Activated CD8-positive, alpha-beta T cell treated with anti-CD3 and anti-CD28 coated beads, Interleukin-2, amount 10 ng/mL, durations not matched to agents 7 days and 5 days (primary cell): ENCODE measurements around the gene GDI2. TPM values are rescaled to one million over a fixed set of nuclear protein-coding genes. Genes with fewer than 3 reads are reported as not detected.
"Not testable (repeated sequence)": the region's sequence is repeated elsewhere in the genome, so short reads cannot be mapped to it uniquely, and the experiment has no call there.

Experiments
- ATAC-seq: fragments of 150-1000 bp; cut with Tn5 transposase; one replicate; pipeline ENCODE4 v1.10.0; 2021; ENCODE audit warnings: moderate library complexity
- CTCF ChIA-PET: fragments of 350-600 bp; sonication (Branson Sonifier 250); formaldehyde crosslinking; loops from one replicate; lab custom pipeline; 2021; ENCODE audit warnings: antibody characterized with exemption; lab: Charles Lee
- POLR2A ChIA-PET: fragments of 350-600 bp; sonication (Branson Sonifier 250); formaldehyde crosslinking; loops from one replicate; lab custom pipeline; 2021; ENCODE audit warnings: antibody characterized with exemption; lab: Charles Lee
- DNase-seq: peaks from one replicate; pipeline ENCODE4 v3.0.0-alpha.2; 2020
- H3K27ac Mint-ChIP-seq: one replicate; pipeline ENCODE4 v1.8.0; 2021; ENCODE audit warnings: mild to moderate bottlenecking, mixed read lengths
- H3K27me3 Mint-ChIP-seq: one replicate; pipeline ENCODE4 v1.8.0; 2021; ENCODE audit warnings: low read depth, mixed read lengths
- H3K36me3 Mint-ChIP-seq: one replicate; pipeline ENCODE4 v1.8.0; 2021; ENCODE audit warnings: low read depth, mixed read lengths
- H3K4me1 Mint-ChIP-seq: one replicate; pipeline ENCODE4 v1.8.0; 2021; ENCODE audit warnings: low read depth, mixed read lengths
- H3K4me3 Mint-ChIP-seq: one replicate; pipeline ENCODE4 v1.8.0; 2021; ENCODE audit warnings: mild to moderate bottlenecking, mixed read lengths
- H3K9me3 Mint-ChIP-seq: one replicate; pipeline ENCODE4 v1.8.0; 2022; ENCODE audit warnings: mixed read lengths; ENCODE audit not compliant: insufficient read depth
- total RNA-seq, 2 experiments: library from RNA; stranded (reverse); gene quantifications; one replicate each; pipeline ENCODE4 v1.2.3, GENCODE V29; 2021

GDI2 gene
- total RNA-seq, 2 experiments from 2014 or later = 237 to 243 TPM

GRCh38 chr10:5840314-5841307, 27.4 kb upstream of the GDI2 start:
- DNase-seq = no peak
- CTCF ChIA-PET = no interaction called here
- Mint-ChIP-seq H3K9me3 (no peaks in the 10 kb centered on the region), H3K4me1 (no peaks in the 10 kb centered on the region), H3K4me3 (no peak overlapping the region), H3K36me3 (no peaks in the 10 kb centered on the region), H3K27me3 (peaks cover 5% of the 10 kb centered on the region), H3K27ac (no peak overlapping the region)
- no peak for ATAC-seq
- POLR2A ChIA-PET = no interaction called here

- H3K4me1 Mint-ChIP-seq, H3K9me3 Mint-ChIP-seq, POLR2A ChIA-PET, H3K4me3 Mint-ChIP-seq, CTCF ChIA-PET, H3K27ac Mint-ChIP-seq, DNase-seq, ATAC-seq, H3K27me3 Mint-ChIP-seq, H3K36me3 Mint-ChIP-seq: not testable (repeated sequence)
These were observed 22.9 kb upstream of the GDI2 start for GRCh38 chr10:5836181-5836580.

- POLR2A ChIA-PET = no interaction called here
- CTCF ChIA-PET = no interaction called here
These were observed 22.3 kb upstream of the GDI2 start for GRCh38 chr10:5835446-5836095.

GRCh38 chr10:5833814-5834213, 20.6 kb upstream of the GDI2 start:
- Mint-ChIP-seq H3K4me1 (no peaks in the 10 kb centered on the region), H3K4me3 (no peak overlapping the region), H3K9me3 (no peaks in the 10 kb centered on the region), H3K27ac (no peak overlapping the region), H3K36me3 (no peaks in the 10 kb centered on the region), H3K27me3 (no peaks in the 10 kb centered on the region)
- DNase-seq = no peak
- CTCF ChIA-PET = no interaction called here
- POLR2A ChIA-PET = no interaction called here
- no peak for ATAC-seq

More at GRCh38 chr10:5835446-5836095, 22.3 kb upstream of the GDI2 start:
- Mint-ChIP-seq H3K27me3 (peaks cover 2% of the 10 kb centered on the region), H3K4me1 (no peaks in the 10 kb centered on the region), H3K27ac (no peak overlapping the region), H3K9me3 (no peaks in the 10 kb centered on the region), H3K36me3 (no peaks in the 10 kb centered on the region), H3K4me3 (no peak overlapping the region)
- no peak for ATAC-seq
- DNase-seq = no peak

- H3K27me3 Mint-ChIP-seq = no peaks in the 10 kb centered on the region
- H3K9me3 Mint-ChIP-seq = no peaks in the 10 kb centered on the region
- CTCF ChIA-PET = no interaction called here
- H3K36me3 Mint-ChIP-seq = no peaks in the 10 kb centered on the region
- DNase-seq (no peak), ATAC-seq (no peak)
- H3K4me3 Mint-ChIP-seq = no peak overlapping the region
- POLR2A ChIA-PET = no interaction called here
- no peaks in the 10 kb centered on the region for H3K4me1 Mint-ChIP-seq
- no peak overlapping the region for H3K27ac Mint-ChIP-seq
These were observed 19.7 kb upstream of the GDI2 start for GRCh38 chr10:5832946-5833345.

GRCh38 chr10:5831446-5831782, 18.2 kb upstream of the GDI2 start:
- H3K4me3 Mint-ChIP-seq = no peak overlapping the region
- H3K9me3 Mint-ChIP-seq = no peaks in the 10 kb centered on the region
- ChIA-PET POLR2A (interaction anchor here (1.2 kb wide), 1 partner anchor 13 kb away, joined by 4 read pairs; no protein-coding TSS in a partner anchor), CTCF (no interaction called here)
- no peaks in the 10 kb centered on the region for H3K27me3 Mint-ChIP-seq
- H3K27ac Mint-ChIP-seq = no peak overlapping the region
- no peaks in the 10 kb centered on the region for H3K36me3 Mint-ChIP-seq
- DNase-seq (no peak), ATAC-seq (no peak)
- H3K4me1 Mint-ChIP-seq = no peaks in the 10 kb centered on the region

DNA sequence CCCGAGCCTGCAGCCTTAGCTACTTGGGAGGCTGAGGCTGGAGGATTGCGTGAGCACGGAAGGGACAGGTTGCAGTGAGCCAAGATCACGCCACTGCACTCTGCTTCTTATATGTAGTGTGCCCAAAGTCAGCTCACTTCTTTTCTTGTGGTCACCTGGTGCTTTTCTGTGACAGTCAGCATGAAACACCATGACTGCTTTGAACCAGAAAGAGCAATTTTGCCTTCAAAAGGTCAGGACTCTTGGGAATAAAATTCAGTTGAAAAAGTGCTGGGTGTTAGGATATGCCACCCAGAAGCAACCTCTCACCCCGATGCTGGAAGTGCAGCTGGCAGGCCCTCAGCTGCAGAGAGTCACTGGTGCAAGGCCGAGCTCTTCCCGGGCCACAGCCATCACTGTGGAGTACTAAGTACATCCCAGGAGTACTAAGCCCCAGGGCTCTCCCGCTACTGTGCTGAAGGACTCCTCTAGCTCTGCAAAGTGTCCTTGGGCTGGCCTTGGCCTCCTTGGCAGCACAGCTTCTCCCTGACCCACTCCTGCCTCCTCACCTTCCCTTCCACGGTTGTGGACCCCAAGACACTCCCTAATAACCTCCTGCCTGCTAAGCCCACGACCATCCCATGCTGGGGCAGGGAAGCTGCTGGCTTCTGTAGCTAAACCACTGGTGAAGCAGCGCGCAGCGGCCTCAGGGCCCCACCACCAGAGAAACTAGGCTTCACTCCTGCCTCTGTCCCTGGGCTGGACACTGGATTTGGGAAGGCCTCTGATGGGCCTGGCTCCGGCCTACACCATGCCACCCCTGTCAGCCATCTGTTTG, 17.6 kb upstream of the GDI2 start:
- no peaks in the 10 kb centered on the region for H3K9me3 Mint-ChIP-seq
- CTCF ChIA-PET = no interaction called here
- no peaks in the 10 kb centered on the region for H3K36me3 Mint-ChIP-seq
- H3K4me1 Mint-ChIP-seq = no peaks in the 10 kb centered on the region
- POLR2A ChIA-PET = interaction anchor here (1.2 kb wide), 1 partner anchor 12 kb away, joined by 4 read pairs; no protein-coding TSS in a partner anchor
- DNase-seq = no peak
- H3K4me3 Mint-ChIP-seq = no peak overlapping the region
- no peak overlapping the region for H3K27ac Mint-ChIP-seq
- H3K27me3 Mint-ChIP-seq = no peaks in the 10 kb centered on the region
- no peak for ATAC-seq

DNA sequence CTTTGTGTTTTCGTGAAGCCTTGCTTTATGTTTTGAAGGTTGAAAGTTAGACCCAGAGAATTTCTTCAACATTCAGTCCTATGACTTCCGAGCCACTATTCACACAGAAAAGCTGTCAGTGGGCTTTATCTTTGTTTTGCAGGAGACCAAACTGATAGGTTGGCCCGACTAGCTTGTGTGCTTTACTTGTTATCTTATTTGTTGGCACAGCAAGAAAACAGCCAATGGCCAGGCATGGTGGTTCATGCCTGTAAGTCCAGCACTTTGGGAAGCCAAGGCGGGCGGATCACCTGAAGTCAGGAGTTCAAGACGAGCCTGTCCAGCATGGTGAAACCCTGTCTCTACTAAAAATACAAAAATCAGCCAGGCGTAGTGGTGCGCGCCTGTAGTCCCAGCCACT, 16.0 kb upstream of the GDI2 start:
- H3K4me3 Mint-ChIP-seq = no peak overlapping the region
- no peaks in the 10 kb centered on the region for H3K4me1 Mint-ChIP-seq
- no peaks in the 10 kb centered on the region for H3K36me3 Mint-ChIP-seq
- ATAC-seq = no peak
- no peak overlapping the region for H3K27ac Mint-ChIP-seq
- no peaks in the 10 kb centered on the region for H3K27me3 Mint-ChIP-seq
- H3K9me3 Mint-ChIP-seq = no peaks in the 10 kb centered on the region
- POLR2A ChIA-PET = no interaction called here
- CTCF ChIA-PET = no interaction called here
- DNase-seq = no peak

DNA sequence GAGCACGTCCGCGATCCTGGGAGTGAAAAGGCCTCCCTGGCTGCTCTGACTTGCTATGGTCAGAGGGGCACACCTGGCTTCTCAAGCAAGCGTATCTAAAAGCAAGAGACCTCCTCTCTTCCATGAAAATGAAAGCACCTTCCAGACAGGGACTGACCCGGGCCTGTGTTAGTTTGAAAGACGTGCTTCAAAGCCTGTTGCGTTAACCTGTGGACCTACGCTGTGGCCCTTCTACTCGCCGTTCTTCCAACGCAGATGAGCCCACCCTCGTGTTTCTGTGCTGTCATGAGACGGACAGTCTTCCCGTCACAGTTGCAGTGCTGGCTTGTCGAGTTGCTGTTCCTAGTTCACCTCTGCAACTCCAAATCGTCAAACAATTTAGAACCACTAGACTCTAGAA, 15.5 kb upstream of the GDI2 start:
- H3K4me3 Mint-ChIP-seq = no peak overlapping the region
- H3K4me1 Mint-ChIP-seq = no peaks in the 10 kb centered on the region
- H3K9me3 Mint-ChIP-seq = no peaks in the 10 kb centered on the region
- no peaks in the 10 kb centered on the region for H3K36me3 Mint-ChIP-seq
- H3K27me3 Mint-ChIP-seq = no peaks in the 10 kb centered on the region
- POLR2A ChIA-PET = no interaction called here
- CTCF ChIA-PET = interaction anchor here (1.8 kb wide), 1 partner anchor 15 kb away, joined by 3 read pairs; no protein-coding TSS in a partner anchor
- DNase-seq = no peak
- ATAC-seq = no peak
- H3K27ac Mint-ChIP-seq = no peak overlapping the region

GRCh38 chr10:5827841-5828240, 14.6 kb upstream of the GDI2 start:
- Mint-ChIP-seq H3K27me3 (no peaks in the 10 kb centered on the region), H3K4me3 (no peak overlapping the region), H3K36me3 (no peaks in the 10 kb centered on the region), H3K27ac (no peak overlapping the region), H3K4me1 (no peaks in the 10 kb centered on the region), H3K9me3 (no peaks in the 10 kb centered on the region)
- DNase-seq (no peak), ATAC-seq (no peak)
- ChIA-PET POLR2A (interaction anchor here (0.8 kb wide), 1 partner anchor 14 kb away, joined by 3 read pairs; no protein-coding TSS in a partner anchor), CTCF (interaction anchor here (1.8 kb wide), 1 partner anchor 16 kb away, joined by 3 read pairs; no protein-coding TSS in a partner anchor)

GRCh38 chr10:5826511-5826910, 13.3 kb upstream of the GDI2 start:
- DNase-seq, H3K4me1 Mint-ChIP-seq, H3K27ac Mint-ChIP-seq, H3K27me3 Mint-ChIP-seq, H3K36me3 Mint-ChIP-seq, H3K9me3 Mint-ChIP-seq, POLR2A ChIA-PET, H3K4me3 Mint-ChIP-seq, ATAC-seq: not testable (repeated sequence)
- CTCF ChIA-PET = interaction anchor here (0.9 kb wide), 1 partner anchor 9 kb away, joined by 3 read pairs; no protein-coding TSS in a partner anchor
